Measurements from ENCODE around the gene WSCD2.

The WSCD2 gene

DNA sequence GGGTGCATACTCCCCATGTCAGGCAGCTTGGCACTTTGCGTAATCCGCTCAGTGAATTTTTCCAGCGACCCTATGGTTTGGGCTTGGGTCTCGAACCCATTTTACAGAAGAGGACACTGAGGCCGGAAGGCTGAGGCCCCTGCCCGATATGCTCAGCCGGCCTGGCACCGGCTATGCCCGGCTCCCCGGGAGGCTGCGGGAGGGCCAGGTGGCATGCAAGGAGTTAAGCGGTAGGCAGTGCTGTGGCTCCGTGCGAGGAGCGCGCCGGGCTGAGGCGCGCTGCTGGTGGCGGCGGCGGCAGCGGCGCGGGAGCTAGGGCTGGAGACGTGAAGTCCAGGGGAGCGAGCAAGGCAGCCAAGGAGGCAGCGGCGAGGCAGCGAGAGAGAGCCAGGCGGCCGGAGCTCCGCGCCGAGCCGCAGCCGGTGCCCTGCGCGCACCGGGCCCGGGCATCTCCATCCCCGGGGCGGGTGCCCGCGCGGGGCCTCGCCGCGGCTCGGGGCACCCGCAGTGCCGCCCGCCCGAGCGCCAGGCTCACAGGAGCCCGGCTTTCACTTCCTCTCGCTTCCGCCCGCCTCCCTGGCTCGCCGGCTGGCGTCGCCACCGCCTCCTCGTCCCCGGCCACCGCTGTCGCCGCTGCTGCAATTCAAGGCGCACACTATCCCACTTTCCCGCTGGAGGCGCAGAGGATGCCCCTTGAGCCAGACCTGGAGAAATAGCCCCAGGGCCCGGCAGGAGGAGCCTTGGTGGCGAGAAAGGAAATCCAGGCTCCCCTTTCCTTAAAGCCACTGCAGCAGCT lies at the start of gene WSCD2:
WSCD2 (plus strand) TSS at position 272 of the 796 bp plus-strand sequence. CDS start 66,545 bp downstream, outside the sequence.
- peak; percentile 70 for DNase-seq (ENCODE audit: low spot score)

DNA sequence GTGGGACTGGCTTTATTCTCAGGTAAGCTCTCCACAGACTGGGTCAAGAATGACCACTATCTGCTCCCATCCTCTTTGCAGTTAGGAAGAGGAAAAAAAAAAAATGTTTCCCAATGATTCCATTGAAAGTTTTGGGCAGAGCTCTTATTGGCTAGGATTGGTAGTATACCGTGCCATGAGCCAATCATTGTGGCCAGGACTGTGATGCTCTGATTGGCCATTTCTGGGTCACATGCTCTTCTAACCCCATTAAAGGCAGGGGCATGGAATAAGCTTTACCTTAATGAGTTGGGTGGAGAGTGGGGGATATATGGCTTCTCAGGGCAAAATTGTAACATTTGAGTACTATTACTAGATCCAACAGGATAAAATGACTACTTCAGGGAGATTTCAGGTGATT lies 49.4 kb upstream of the WSCD2 start:
- no peak for DNase-seq (ENCODE audit: low spot score)

DNA sequence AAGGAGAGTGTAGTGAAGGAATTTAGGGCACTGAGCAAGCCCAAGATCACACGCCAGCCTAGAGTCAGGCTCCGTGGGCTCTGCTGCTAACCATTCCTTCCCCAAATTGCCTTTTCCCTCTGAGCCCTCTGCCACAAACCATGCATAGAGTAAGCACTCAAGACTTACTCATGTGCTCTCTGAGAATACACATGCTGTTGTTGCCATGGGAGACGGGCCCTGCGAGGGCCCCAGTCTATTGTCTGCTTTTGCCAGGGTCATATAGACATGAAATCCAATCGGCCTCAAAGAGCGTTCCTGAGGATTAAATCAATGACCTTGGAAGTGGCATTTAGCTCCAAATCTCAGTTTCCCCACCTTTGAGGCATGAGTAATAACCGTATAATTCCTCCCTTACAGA lies 48.7 kb upstream of the WSCD2 start:
- DNase-seq (ENCODE audit: low spot score) = no peak

DNA sequence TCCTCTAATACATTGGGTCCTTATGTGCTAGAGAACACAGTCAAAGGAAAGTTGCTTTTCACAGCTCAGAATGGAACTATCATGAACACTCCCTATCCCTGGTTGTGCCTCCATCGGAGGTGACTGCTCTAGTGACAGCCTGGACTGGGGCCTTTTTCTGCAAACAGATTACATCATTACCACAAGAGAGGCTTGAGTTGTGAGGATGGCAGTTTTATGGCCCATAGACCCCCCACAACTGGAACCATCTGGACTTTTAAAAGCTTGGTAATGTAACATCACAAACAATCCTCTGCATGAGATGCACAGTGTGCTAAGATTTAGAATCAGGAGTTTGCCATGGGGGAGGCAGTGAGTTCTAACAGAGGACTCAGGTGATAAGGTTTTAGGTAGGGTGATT lies 46.6 kb upstream of the WSCD2 start:
- no peak for DNase-seq (ENCODE audit: low spot score)

DNA sequence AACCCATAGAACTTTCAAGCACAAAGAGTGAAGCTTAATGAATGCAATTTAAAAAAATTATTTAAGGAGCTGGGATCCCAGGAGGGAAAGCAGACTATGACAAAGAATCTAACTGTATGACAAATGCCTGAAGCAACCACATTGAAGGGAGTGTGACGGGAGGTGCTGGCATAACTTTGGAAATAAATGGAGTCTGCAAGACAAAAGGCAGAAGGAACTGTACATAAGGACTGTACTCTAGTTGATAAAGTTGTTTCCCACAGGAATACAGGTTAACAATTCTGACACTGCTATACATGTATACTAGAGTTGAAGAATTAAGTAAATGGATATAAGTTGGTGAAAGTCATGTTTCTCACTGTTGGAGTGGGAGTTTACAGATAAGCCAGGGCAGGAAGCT lies 41.2 kb upstream of the WSCD2 start:
- DNase-seq (ENCODE audit: low spot score) = no peak

DNA sequence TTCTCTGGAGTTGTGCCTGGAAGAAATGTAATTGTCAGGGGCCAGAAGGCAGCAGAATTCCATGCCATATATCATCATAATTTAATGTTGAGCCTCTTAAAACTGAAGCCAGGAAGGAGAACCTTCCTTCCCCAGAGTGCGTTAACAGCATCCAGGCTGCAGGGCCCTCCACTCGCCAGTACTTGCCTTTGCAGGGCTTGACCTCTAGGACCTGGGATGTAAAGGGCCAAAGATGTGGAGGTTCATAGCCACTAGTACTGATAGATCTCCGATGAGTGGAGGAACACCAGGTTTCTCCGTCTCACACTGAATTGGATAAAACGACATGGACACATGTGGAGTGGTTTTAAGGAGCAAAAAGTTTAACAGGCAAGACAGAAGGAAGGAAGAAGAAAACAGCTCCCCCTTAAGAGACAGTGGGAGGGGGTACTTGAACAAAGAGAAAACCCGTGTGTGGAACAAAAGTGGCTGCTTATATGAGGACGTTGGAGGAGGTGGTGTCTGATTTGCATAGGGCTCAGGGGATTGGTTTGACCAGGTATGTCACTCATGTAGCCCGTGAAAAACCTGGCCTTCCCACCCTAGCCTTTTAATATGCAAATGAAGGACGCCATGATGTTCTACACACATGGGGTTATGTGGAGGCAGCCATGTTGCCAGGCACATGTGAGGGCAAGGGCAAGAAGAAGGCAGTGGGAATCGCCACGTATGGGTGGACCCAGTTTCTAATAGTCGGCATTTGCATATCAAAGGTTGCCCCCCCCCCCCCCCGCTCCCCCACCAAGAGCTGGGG lies 38.8 kb upstream of the WSCD2 start:
- no peak for DNase-seq (ENCODE audit: low spot score)

DNA sequence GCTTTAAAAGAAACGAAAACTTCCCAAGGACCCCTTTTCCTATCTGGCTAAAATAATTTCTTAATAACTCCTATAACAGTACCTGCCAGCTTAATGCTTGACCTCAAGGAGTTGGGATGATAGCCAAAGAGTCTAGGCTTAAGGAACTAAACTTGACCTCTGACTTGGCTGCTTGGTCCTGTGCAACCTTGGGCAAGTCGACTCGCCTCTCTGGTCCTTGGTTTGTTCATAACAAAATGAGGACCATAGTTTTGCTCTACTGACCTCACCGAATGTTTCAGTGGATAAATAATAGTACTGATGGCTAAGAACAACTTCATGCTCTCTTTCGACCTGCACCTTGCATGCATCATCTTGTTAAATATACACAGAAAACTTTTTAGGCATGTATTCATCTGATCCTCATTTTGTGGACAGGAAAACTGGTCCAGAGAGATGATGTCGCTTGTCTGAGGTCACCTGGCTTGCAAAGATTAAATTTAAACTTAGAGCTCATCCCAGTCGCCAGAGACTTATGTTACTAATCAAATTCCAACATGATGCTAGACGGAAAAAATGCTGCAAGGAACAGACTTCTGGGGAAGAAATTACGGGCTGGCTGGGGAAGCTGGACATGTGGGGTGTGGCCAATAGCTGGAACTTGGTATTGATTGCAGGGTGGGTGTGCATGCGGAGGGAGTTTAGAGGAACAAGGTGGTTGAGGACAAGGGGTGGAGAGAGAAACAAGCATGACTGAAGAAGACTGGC lies 38.0 kb upstream of the WSCD2 start:
- no peak for DNase-seq (ENCODE audit: low spot score)

DNA sequence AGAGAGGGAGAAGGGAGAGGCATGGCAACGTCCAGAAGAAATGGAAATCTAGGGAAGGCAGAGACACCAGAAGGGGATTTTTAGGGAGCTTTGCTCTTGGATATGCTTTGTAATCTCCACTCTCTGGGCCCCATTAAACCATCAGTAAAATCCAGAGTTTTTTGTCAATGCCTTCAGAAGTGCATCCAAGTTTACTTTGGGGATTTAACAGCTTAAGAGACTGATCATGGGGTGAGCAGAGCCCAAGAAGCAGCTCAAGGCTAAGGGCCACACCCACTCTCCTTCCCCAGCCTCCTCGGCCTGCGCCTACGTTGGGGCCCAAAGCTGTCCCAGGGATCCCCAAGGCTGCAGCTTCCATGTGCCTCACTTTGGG lies 37.4 kb upstream of the WSCD2 start:
- no peak for DNase-seq (ENCODE audit: low spot score)

DNA sequence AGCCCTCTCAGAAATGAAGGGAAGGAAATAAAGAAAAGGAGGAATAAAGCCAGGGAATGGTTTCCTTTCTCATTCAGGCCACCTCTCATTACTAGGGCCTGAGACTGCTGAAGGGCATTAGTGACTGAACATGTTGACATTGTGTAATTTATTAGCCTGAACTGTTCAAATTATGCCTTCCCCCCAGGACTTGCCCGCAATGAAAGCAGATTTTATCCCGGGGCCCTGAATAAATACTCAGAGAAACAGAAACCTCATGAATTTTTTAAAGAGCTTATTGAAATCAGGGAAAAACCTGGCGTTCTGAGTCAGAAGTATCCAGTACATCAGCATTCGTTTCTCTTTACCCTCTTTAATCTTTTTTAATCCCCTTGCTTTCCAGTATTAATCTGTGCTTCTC lies 35.9 kb upstream of the WSCD2 start:
- no peak for DNase-seq (ENCODE audit: low spot score)

DNA sequence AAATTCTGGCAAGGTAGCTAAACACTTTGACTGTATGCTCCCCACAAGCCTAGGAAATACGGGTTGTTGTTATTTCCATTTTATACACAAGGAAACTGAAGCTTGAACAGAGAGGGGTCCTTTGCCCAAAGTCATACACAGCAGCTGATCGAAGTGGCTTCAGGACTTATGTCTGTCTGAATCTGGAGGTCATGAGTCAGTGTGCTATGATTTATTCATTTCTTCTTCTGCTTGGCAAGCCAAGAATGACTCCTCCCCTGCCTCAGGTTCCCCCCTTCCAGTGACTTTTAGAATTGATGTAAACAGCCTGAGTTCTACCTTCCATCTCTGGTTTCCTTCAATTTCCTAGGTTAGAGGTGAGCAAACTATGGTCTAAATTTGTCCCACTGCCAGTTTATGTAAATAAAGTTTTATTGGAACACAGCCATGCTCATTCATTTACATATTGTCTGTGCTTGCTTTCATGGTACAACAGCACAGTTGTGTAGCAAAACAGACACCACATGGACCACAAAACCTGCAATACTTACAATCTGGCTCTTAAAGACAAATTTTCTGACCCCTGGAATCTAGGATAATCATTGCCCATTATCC lies 34.9 kb upstream of the WSCD2 start:
- no peak for DNase-seq (ENCODE audit: low spot score)

DNA sequence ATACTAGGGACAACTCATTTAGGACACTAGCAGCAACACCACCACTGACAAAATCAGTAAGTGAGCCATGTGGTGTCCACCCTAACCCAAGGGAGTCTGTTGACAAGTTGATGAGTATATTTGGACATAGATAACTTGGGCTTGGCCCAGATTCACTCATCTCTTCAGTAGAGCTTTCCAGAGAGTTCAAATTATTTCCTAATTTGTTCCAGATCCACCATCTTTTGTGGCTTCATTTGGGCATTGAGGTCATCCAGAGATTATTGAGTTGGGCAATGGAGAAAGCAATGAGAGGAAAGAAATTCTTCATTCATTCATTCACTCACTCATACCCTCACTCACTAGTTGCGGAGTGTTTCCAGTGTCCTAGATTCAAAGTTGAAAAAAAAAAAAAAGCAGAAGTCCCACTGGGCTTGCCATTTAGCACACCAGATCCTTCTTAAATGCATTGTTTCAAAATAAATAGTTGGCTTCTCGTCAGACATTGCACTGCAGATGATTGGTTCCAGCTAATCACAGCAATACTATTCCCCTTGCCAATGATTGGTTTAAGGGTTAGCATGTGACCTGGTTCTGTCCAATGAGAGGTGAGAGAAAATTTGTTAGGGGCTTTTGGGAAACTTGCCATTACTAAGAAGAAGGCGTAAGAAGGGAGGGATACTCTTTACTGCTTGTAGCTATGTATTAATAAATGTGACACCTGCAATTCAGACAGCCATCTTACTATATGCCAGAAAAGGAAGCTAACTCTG lies 31.8 kb upstream of the WSCD2 start:
- DNase-seq (ENCODE audit: low spot score) = no peak

DNA sequence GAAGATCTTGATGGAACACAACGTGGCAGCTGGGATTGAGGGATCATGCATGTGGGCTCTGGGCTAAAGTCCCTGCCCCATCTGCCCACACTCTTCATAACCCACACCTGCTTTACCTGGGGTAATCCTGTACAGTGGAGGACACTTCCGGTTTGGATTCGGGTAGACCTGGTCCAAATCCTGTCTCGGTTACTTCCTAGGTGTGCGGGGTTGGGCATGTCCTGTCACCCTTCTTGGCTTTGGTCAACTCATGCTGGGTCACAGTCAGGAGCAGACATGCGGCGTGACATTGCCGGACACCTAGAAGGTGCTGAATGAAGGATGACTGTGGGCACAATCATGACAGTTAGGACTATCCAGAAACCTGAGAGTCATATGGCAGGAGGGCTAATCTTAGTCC lies 30.7 kb upstream of the WSCD2 start:
- no peak for DNase-seq (ENCODE audit: low spot score)

DNA sequence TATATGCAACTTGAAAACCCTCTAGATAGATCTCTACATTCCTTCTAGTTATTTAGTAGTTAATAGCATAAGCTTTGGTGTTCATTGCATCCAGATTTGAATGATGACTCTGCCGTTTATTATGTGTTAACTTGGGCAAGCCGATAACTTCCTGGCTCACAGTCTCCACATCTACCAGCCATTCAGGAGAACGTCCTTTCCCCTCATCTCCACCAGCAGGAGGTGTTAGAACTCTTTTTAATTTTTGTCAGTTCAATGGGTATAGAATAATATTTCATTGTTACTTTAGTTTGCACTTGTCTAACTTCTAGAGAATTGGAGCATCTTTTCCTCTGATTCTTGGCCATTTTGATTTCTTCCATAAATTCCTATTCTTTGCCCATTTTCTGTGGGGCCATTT lies 30.0 kb upstream of the WSCD2 start:
- peak; percentile 37 for DNase-seq (ENCODE audit: low spot score)

DNA sequence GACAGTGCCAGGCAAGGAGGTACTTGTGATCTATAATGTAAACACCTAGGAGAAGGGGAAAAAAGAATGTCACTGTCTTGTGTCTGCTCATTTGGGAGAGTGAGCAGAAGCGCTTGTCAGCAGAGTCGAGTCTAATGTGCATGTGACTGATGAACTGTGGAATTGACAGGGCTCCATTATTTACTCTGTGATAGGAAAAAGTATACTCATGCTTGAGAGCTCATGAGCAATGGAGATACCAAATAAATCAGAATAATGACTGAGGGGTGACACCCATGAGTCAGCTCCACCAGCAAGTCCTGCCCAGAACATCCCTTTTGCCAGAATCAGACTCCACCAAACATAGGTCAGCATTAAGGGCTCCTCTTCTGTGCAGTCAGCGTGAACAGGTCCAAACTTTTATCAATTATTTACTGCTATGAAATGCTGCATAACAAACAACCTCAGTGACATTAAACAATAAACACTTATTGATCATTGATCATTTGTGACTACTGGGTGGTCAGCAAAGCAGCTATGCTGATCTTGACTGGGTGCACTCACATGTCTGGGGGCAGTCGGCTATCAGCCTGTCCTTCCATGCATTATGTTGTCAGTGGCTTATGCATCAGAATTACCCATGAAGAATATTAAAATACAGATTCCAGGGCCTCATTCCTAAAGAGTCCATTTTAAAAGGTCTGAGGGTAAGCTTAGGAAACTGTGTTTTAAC lies 29.2 kb upstream of the WSCD2 start:
- no peak for DNase-seq (ENCODE audit: low spot score)

DNA sequence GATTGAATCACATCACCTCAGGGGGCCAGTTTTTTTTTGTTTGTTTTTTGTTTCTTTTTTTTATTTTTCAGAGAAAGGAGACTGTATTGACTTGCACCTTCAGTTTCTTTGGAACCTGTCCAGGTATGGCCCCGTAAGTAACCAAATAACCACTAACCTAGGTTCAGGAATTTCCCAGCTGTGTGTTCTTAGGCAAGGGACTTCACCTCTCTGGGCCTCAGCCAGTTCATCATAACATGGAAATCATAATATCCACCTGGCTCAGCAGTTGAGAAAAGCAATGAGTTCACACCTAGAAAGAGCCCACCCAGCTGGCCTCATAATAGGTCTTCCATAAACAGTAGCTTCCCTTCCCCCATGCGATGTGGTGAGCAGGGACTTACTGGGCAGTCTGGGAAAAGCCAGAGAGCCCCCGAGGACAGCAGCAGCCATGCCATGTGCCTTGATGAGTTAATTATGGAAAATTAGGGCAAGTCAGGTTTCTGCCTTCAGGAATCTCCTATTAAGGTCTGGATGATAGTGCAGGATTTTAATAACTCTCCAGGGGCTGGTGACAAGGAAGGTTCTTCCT lies 27.4 kb upstream of the WSCD2 start:
- no peak for DNase-seq (ENCODE audit: low spot score)

DNA sequence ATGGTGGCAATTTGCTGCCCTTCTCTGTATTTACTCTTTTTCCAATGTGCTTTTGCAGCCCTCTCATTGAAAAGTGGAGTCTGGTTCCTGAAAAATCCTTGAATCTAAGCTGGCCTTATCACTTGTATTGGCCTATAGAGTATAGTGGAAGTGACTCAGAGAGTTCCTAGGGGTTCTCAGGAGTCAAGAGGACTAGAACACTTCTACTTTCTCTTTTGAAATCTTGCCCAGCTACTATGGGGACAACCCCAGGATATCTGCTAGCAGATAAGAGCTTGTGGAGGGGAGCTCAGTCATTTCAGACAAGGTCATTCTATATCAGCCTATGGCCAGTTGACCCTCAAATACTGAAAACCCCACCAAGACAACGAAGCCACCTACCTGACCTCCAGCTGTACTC lies 26.7 kb upstream of the WSCD2 start:
- DNase-seq (ENCODE audit: low spot score) = no peak

DNA sequence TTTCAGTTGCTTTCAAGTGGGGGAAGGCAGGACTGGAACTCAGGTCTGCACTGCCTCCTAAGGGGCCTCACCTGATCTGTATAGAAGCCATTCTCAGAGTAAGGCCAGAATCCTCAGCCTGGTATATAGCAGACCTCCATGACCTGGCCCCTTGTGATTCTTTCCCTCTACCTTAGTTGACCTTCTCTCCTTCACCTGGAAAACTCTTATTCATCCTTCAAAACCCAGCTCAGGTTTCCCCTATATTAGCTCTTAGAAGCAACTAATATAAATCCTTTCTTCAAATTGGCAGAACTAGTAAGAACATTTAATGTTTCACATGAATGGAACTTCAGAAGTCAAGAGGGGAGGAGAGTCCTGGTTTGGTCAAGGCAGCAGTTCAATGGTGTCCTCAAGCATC lies 26.0 kb upstream of the WSCD2 start:
- no peak for DNase-seq (ENCODE audit: low spot score)

DNA sequence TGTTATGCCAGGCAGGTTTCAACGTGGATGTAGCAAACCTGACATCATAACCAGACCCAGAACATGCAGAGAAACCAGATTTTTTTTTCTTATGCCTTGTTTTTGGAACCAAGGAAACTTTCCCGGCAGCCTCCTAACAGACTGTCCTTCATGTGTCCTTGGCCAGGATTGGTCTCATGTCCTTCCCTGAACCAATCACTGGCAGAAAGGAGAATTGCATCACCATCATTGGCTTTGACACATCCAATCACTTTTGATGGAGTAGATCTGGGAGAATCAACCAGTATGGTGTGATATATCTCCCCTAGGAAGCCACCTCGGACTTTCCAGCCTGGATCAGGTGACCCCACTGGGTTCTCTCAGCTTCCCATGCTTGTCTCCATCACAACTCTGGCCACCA lies 25.6 kb upstream of the WSCD2 start:
- no peak for DNase-seq (ENCODE audit: low spot score)

DNA sequence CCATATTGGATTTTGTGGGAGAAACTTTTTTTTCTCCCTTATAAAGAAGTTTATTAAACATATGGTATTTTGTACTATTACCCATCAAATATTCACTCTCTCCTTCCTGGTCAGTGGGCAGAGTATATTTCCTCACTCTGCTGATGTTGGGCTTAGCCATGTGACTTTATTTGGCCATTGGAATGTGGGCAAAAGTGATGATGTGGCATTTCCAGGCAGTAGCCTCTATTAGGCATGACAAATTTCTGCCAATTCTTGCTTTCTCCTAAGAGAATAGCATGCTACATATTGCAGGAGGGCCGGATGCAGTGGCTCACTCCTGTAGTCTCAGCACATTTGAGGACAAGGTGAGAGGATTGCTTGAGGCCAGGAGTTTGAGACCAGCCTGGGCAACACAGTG lies 24.4 kb upstream of the WSCD2 start:
- no peak for DNase-seq (ENCODE audit: low spot score)

DNA sequence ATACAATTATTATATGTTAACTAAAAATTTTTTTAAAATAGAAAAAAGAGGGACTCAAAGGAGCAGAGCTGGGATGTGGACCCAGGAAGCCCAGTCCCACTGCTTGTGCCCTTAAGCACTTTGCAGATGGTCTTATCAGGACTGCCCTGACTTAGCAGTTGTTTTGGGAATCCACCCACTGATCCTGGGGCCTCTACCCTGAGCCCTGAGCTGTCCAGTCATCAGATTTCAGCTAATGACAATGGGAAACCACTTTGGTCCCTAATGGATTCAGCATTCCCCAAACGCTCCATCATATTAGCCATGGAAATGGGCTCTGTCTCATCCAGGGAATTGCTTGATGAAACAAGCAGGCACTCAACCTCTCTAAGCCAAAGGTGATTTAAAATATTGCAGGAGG lies 22.5 kb upstream of the WSCD2 start:
- no peak for DNase-seq (ENCODE audit: low spot score)

DNA sequence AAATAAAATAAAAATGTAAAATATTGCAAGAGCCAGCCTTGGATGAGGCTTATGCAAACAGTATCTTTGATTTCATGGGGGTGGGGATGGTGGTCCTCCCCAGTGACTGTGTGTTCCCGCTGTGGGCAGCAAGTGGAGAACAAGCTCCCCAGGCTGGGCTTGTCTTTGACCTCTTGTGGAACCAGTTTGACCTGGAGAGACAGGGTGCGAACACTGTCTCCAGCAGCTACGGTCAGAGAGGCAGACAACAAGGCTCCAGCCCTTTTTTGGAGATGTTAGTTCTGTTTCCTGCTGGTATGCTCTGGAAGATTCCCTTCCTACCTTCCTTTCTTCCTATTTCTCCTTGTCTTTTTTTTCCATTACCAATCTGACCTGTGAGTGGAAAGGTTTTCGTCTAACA lies 21.8 kb upstream of the WSCD2 start:
- no peak for DNase-seq (ENCODE audit: low spot score)

All from cerebellar cortex (tissue), 1 donor.